ENCODE measurements around the gene GLDN.

DNA sequence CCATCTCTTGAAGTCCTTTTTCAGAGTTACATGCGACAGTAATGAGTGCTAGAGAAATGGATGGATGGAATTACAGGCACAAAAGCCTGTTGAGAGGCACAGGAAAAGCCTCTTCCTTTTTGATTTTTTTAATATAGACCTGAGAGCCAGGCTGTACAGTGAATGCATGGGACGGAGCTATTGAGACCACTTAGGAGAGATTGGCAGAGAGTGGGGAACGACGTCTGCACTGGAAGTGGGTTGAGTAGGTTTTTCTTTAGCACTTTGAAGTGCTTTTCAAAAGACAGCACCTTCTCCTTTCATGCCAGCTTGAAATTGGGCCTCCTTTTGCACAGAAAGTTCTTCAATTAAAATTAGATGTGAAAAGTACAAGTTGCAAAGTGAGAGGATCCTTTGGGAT lies 37.0 kb downstream of the GLDN start:
- TF ChIP-seq, protein P1, sequence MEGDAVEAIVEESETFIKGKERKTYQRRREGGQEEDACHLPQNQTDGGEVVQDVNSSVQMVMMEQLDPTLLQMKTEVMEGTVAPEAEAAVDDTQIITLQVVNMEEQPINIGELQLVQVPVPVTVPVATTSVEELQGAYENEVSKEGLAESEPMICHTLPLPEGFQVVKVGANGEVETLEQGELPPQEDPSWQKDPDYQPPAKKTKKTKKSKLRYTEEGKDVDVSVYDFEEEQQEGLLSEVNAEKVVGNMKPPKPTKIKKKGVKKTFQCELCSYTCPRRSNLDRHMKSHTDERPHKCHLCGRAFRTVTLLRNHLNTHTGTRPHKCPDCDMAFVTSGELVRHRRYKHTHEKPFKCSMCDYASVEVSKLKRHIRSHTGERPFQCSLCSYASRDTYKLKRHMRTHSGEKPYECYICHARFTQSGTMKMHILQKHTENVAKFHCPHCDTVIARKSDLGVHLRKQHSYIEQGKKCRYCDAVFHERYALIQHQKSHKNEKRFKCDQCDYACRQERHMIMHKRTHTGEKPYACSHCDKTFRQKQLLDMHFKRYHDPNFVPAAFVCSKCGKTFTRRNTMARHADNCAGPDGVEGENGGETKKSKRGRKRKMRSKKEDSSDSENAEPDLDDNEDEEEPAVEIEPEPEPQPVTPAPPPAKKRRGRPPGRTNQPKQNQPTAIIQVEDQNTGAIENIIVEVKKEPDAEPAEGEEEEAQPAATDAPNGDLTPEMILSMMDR (IDR thresholded peaks at IDR 0.05; ENCODE audit: low read length), result no peak
- no peak for TF ChIP-seq EZH2 (optimal IDR thresholded peaks at IDR 0.05; ENCODE audit: low read depth, low read length)
